Pulmonary artery endothelial cell (primary cell): ENCODE measurements around the gene HIRIP3. TPM values are rescaled to one million over a fixed set of nuclear protein-coding genes. Genes with fewer than 3 reads are reported as not detected.
"Not testable (repeated sequence)": the region's sequence is repeated elsewhere in the genome, so short reads cannot be mapped to it uniquely, and the experiment has no call there.

ENCODE experiments used
- DNase-seq: peaks from one replicate; pipeline ENCODE4 v3.0.0-alpha.2; 2011; ENCODE audit warnings: low read depth, low spot score
- total RNA-seq: library from RNA; depleted of rRNA; stranded (reverse); fragments of >200 nt; gene quantifications from 2 replicates; pipeline ENCODE4 v1.2.3, GENCODE V29; 2014

Gene HIRIP3, protein sequence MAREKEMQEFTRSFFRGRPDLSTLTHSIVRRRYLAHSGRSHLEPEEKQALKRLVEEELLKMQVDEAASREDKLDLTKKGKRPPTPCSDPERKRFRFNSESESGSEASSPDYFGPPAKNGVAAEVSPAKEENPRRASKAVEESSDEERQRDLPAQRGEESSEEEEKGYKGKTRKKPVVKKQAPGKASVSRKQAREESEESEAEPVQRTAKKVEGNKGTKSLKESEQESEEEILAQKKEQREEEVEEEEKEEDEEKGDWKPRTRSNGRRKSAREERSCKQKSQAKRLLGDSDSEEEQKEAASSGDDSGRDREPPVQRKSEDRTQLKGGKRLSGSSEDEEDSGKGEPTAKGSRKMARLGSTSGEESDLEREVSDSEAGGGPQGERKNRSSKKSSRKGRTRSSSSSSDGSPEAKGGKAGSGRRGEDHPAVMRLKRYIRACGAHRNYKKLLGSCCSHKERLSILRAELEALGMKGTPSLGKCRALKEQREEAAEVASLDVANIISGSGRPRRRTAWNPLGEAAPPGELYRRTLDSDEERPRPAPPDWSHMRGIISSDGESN
- 7.5 and 11.2 TPM in 2 replicates for total RNA-seq

GRCh38 chr16:29995324-29995910 is at the start of gene HIRIP3:
HIRIP3 (minus strand) TSS chr16:29995617; CDS start chr16:29995605, 12 bp downstream.
- no peak for DNase-seq

DNA sequence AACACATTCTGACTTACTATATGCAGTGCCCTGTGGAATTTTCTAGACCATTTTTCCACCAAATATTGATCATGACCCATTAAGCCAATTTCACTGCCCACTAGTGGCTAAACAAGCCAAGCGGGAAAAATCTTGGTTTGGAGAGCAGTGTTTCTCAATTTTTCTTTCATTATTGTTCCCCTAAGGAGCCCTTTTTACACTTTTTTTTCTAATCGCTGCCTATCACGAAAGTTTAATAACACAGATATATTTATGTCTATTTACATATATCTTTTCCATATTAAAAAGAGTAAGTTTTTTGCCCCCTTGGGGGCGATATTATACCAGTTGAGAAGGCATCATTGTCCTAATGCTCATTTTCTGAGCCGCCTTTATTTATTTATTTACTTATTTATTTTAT is 46.4 kb upstream of the HIRIP3 start:
- DNase-seq = no peak

GRCh38 chr16:30040690-30041089 is 45.3 kb upstream of the HIRIP3 start:
- DNase-seq = not testable (repeated sequence)

- DNase-seq = no peak
Observed at GRCh38 chr16:30040221-30040620, 44.8 kb upstream of the HIRIP3 start.

DNA sequence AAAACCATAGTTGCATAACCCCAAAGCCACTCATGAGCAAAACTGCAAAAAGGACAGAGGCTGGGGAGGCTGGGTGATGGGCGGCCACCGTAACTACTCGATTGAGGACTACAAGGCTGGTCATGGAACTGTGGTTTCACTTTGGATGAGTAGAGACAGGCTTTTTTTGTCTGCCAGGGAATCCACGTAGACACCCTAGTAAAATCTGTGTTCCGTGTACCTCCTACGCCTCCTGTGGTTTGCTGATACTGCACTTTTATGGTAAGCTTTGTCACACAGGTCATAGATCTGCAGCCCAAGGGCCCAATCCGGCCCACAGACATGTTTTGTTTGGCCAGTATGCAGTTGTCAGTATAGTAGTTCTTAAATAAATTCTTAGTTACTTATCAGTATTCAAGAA is 37.9 kb upstream of the HIRIP3 start:
- DNase-seq = no peak

DNA sequence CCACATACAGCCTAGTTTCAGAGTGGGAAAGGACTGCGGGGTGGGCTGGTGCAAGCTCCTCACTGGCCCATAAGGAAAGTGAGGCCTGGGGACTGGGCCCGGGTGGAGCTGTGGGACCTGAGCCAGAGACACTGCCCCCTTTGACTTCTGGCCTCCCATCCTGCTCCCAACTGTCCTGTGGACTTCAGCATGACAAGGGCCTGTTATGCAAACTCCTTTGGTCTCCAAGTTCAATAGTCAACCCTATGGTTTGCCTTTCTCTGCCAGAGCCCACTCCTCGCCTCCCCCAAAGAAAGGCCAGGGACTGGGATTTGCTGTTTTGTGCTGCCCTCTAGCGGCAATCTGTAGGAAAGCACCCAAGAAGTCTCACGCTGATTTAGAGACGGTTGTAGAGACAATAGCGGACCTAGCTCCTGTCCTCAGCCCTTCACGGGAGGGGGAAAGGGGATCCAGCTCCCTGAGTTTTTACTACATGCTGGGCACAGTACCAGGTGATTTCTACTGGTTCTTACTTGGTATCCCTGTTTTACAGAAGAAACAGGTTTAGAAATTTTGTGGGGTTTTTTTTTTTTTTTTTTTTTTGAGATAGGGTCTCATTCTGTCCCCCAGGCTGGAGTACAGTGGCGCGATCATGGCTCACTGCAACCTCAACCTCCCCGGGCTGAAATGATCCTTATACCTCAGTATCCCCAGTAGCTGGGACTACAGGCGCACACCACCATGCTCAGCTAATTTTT is 36.8 kb upstream of the HIRIP3 start:
- peak; percentile 32 for DNase-seq

GRCh38 chr16:30031477-30031918 is 36.1 kb upstream of the HIRIP3 start:
- DNase-seq = no peak

DNA sequence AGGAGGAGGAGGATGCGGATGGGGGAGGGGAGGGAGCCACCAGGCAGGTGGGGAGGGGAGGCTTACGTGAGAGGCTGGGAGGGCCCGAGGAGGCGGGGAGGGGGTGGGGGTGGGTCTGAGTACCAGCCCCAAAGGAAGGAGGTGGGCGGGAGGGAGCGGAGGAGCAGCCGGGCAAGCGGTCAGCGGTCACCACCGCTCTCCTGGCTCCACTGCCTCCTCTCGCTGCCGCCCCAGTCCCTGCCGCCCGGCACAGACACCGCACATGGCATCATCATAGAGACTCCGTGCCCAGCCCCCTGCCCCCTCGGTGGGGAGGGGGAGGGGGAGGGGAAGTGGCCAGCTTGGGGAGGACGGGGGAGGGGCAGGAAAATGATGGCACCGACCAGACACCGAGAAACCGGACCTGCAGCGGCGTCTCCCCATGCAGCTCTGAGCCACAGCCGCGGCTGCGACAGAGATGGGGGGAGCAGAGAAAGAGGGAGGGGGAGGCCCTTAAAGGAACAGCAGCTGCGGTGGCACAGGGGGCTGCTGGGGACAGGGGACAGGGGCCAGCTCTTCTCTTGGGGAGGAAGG is 35.5 kb upstream of the HIRIP3 start, which contains the start of gene TLCD3B:
Gene TLCD3B, minus strand, starts transcription at position 431 of the 573 bp plus-strand sequence. CDS start 744 bp downstream, outside the sequence.
- DNase-seq = no peak

- DNase-seq = no peak
Observed at GRCh38 chr16:30030011-30030685, 34.7 kb upstream of the HIRIP3 start.

DNA sequence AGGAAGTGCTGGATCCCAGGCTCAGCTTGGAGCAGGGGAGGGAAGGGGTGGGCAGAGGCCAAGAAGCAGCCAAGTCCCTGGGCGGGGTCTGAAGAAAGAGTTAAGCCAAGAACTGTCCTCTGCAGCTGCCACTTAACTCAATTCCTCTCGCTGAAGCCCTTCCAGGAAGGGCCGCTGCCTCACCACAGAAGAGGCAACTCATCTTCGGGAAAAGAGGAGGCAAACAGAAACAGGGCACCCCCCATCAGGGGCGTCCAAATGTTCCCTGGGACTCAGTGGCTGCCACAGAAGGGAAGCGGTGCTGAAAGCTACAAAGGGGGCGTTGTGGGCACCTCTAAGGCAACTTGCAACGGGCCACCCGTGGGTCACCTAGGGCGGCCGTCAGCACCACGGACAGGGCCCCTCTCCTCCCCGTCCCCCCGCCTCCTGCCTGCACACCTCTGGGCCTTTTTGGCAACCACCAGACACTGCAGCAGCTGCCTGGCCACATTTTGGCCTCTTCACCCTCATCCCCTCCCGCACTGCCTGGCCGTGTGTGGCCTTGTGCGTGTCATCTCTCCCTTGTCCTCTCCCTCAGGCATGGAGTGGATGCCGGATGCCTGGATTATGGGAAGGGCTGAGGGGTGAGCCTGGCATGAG is 33.1 kb upstream of the HIRIP3 start:
- no peak for DNase-seq

DNA sequence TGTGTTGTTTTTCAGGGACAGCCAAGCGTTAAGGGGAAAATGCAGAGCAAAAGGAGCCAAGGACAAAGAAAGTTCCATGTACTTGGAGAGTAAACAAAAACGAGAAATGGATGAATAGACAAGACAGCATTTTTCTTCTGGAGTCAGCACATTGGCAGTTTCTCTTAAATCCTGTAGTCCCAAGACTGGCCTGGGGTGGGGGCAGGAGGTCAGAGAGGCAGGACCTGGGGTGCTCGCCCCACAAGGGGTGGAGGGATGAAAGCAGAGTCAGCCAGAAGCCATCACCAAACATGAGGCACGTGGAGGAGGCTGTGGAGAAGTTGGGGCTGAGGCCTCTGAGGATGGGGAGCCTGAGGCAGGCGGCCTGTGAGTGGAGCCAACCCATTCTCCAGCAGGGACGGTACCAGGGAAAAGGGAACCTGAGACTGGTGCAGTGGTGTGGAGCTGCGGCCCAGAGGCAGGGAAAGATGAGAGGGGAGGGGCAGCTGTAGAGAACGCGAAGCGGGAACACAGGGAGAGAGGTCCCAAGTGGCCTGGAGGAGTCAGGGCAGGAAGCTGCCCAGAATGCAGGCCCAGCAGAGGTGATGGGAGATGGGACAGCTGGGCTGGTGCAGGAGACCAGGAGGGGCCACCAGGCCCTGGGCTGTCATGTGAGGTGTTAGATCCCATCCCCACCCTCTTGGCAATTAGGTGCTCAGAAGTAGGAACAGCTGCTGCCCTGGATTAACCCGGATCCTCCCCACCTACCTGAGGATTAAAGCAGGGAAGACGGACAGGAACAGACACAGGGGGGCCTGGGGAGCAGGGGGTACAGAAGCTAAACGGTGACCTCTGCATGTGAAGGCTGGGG is 32.4 kb upstream of the HIRIP3 start:
- no peak for DNase-seq

- DNase-seq = no peak
Observed at GRCh38 chr16:30026449-30026848, 31.0 kb upstream of the HIRIP3 start.

- DNase-seq = no peak
Observed at GRCh38 chr16:30025574-30025973, 30.2 kb upstream of the HIRIP3 start.

DNA sequence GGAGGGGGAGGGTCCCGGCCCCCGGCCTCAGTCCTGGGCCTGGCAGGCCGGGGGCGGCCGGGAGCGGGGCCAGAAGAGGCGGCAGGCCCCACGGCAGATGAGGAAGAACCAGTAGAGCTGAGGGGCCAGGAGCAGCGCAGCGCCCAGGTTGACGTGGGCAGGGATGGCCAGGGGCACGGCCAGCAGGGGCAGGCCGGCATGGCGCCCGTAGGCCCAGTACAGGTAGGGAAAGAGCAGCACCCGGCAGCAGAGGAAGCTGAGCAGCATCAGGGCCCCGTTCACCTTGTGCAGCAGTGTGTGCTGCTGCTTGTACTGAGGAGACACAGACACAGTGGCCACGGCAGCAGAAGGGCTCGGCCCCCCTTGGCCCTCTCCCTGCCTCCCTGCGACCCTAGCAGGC is 29.7 kb upstream of the HIRIP3 start:
- no peak for DNase-seq

DNA sequence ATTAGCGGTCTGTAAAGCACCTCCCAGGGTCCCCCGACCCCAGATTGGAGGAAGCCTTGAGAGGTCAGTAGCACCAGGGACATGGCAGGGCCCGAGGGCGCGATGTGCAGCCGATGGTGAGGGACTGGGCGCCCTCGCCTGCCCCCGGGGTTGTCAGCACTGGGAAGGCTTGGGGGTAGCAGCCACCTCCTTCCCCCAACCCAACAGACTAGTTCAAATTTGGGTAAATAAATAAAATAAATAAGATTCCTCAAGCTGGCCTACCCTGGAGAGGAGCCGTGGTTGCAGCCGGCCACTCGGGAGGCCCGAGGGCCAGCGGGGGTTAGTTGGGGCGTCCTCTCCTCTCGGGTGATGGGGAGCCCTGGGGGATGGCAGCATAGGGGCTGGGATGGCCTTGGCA is 29.0 kb upstream of the HIRIP3 start:
- DNase-seq = no peak

GRCh38 chr16:30023586-30023985 is 28.2 kb upstream of the HIRIP3 start:
- no peak for DNase-seq

DNA sequence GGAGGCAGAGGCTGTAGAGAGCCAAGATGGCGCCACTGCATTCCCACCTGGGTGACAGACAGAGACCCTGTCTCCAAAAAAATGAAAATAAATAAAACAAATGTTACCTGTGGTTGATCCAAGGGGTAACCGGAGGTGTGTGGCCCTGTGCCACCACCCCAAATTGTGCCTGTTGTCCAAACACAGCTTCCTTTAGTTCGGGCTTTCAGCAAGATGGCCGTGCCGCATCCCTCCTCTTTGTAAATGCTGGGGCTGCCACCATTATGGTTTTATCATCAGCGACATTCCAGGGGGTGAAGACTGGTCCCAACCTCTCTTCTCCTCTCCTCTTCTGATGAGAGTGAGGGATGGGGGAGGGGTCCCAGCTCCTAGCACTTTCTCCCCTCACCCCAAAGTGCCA is 27.5 kb upstream of the HIRIP3 start, which contains the start of gene C16orf92:
Gene C16orf92, plus strand, starts transcription at position 312 of the 400 bp plus-strand sequence. CDS start 143 bp downstream, outside the sequence.
- DNase-seq = no peak

GRCh38 chr16:30018731-30019158 is 23.3 kb upstream of the HIRIP3 start:
- no peak for DNase-seq

- DNase-seq = not testable (repeated sequence)
Observed at GRCh38 chr16:30017937-30018336, 22.5 kb upstream of the HIRIP3 start.
